Right lobe of liver (tissue), 6 donors: ENCODE measurements around the gene FYN. TPM values are rescaled to one million over a fixed set of nuclear protein-coding genes. Genes with fewer than 3 reads are reported as not detected.
A peak's percentile ranks its signal among the peaks of the same experiment; 100 is the strongest.

Experiments
- ATAC-seq, 4 donors: fragments of 200-7000 bp; cut with Tn5 transposase; one replicate each; pipeline ENCODE4 v1.9.1; 2020; ENCODE audit warnings: mild to moderate bottlenecking in 4 of 4, moderate library complexity in 4 of 4
- DNase-seq, 3 donors: peaks; one replicate each; pipeline ENCODE4 v3.0.0-alpha.2; 2020
- H3K27ac ChIP-seq, 3 donors: fragments of 200-600 bp; one replicate each; pipeline ENCODE4 v1.8.0; 2022
- H3K27me3 ChIP-seq, 2 donors: fragments of 200-600 bp; one replicate each; pipeline ENCODE4 v1.8.0; 2022
- H3K36me3 ChIP-seq, 4 donors: fragments of 200-600 bp; sonication (generic) in 1 of 4; one replicate each; pipeline versions ENCODE4 v1.5.1 to v1.8.0; 2017 to 2022; ENCODE audit warnings: control low read depth in 1 of 4
- H3K4me1 ChIP-seq, 4 donors: fragments of 200-600 bp; sonication (generic) in 1 of 4; one replicate each; pipeline versions ENCODE4 v1.5.1 to v1.8.0; 2017 to 2022; ENCODE audit warnings: control low read depth in 1 of 4
- H3K4me3 ChIP-seq, 3 donors: fragments of 200-600 bp; one replicate each; pipeline ENCODE4 v1.8.0; 2022
- H3K9me3 ChIP-seq, 4 donors: fragments of 200-600 bp; sonication (generic) in 1 of 4; one replicate each; pipeline versions ENCODE4 v1.5.1 to v1.8.0; 2017 to 2022; ENCODE audit warnings: control low read depth in 1 of 4
- POLR2A ChIP-seq: fragments of 450-650 bp; IDR thresholded peaks from one replicate; pipeline ENCODE4 v1.6.1; 2017; ENCODE audit warnings: antibody characterized with exemption, mild to moderate bottlenecking
- WGBS: methylation state at CpG from one replicate; pipeline ENCODE4 v1.1.6; 2018; ENCODE audit warnings: low coverage, low lambda C conversion rate; ENCODE audit not compliant: insufficient coverage; ENCODE audit errors: missing lambda C conversion rate; 5-methylcytosine and 5-hydroxymethylcytosine counted together
- intact Hi-C, 2 donors: fragments of 100-400 bp; cut with DNase I; formaldehyde crosslinking; loops; one replicate each; pipeline versions ENCODE4 v1.11.2 to v1.14.1; 2022
- total RNA-seq, 6 experiments: library from RNA; depleted of rRNA in 2 of 6; stranded (reverse); fragments of >200 nt in 2 of 6; fragmentation: NEBNext Ultra II Directional in 3 of 6; extraction: Animal tissue kit (Norgen Biotek cat#: 25700) in 3 of 6; gene quantifications; one replicate each; pipeline versions ENCODE4 v1.1.0 to v1.2.4, GENCODE V29; 2016 to 2023
- TF ChIP-seq, protein P1 (sequence below), 4 donors: fragments of 200-600 bp in 3 of 4; fragments of 450-650 bp in 1 of 4; IDR thresholded peaks; one replicate each; pipeline versions ENCODE4 v1.5.1 to v1.8.0; 2016 to 2022; ENCODE audit warnings: antibody characterized with exemption in 4 of 4, mild to moderate bottlenecking in 2 of 4
- donor health status: DM: no; HTN: yes; CAD: no.
- donor health status: DM: no; HTN: no; CAD: no.
- donor health status: DM: no; HTN: no; CAD: no.
- donor health status: DM: no; HTN: yes; CAD: no.
- donor health status: DM: no; HTN: yes; CAD: no.

The FYN gene
- total RNA-seq, 6 experiments from 2014 or later: 16.8 to 33.7 (median 23.5) TPM

DNA sequence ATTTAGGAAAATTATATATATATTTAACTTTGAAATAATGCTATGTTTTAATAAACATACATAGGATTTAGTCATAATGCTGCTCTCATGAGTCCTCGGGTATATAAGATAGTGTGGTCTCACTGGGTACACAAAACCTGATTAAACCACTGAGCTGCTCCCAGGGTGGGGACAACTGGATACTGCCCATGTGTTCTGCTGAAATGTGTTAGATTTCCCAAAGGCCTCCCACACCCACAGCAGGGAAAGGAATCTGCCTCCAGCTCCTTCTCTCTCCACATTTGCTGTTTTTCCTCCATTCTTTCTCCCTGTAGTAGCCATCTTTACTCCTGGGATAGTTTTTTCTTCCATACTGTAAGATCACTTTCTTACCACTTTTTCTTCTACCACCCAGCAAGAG is 198.4 kb downstream of the FYN start:
- H3K4me3 ChIP-seq: no peak overlapping the region
- no peaks in the 10 kb centered on the region for H3K27me3 ChIP-seq
- WGBS: 82% methylated on average over 1 of the region's 1 CpG
- no peaks in the 10 kb centered on the region for H3K9me3 ChIP-seq
- intact Hi-C loops: no loop called here
- H3K27ac ChIP-seq: no peak overlapping the region
- DNase-seq (no peak), ATAC-seq (no peak)
- H3K4me1 ChIP-seq: peaks cover 0 to 28% (median 12%) of the 10 kb centered on the region in 4 donors
- peaks cover 0 to 14% (median 0%) of the 10 kb centered on the region in 4 donors for H3K36me3 ChIP-seq
- TF ChIP-seq, protein P1, sequence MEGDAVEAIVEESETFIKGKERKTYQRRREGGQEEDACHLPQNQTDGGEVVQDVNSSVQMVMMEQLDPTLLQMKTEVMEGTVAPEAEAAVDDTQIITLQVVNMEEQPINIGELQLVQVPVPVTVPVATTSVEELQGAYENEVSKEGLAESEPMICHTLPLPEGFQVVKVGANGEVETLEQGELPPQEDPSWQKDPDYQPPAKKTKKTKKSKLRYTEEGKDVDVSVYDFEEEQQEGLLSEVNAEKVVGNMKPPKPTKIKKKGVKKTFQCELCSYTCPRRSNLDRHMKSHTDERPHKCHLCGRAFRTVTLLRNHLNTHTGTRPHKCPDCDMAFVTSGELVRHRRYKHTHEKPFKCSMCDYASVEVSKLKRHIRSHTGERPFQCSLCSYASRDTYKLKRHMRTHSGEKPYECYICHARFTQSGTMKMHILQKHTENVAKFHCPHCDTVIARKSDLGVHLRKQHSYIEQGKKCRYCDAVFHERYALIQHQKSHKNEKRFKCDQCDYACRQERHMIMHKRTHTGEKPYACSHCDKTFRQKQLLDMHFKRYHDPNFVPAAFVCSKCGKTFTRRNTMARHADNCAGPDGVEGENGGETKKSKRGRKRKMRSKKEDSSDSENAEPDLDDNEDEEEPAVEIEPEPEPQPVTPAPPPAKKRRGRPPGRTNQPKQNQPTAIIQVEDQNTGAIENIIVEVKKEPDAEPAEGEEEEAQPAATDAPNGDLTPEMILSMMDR (IDR thresholded peaks at IDR 0.05): no peak
- TF ChIP-seq POLR2A: no peak

DNA sequence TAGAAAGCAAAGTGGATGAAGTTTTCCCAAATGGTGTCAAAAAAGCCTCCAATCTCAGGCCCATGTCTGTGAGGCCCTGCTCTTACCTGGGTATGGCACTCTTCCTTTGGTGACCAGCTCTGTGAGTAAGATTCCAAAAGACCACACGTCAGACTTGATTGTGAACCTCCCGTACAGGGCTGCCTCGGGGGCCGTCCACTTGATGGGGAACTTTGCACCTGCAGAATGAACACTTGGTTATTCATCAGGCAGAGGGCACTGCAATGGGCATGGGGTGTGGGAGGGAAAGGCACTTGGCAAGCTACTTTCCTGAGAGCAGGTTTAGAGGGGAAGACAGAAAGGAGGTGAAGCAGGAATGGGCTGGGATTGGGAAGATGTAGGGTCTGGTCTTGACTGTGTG is 198.8 kb downstream of the FYN start:
- no peaks in the 10 kb centered on the region for H3K9me3 ChIP-seq
- H3K4me3 ChIP-seq: no peak overlapping the region
- 47% methylated on average over 4 of the region's 4 CpGs for WGBS
- no peak for TF ChIP-seq POLR2A
- TF ChIP-seq, protein P1 (IDR thresholded peaks at IDR 0.05): no peak
- intact Hi-C loops: no loop called here
- no peak overlapping the region for H3K27ac ChIP-seq
- peaks cover 0 to 14% (median 0%) of the 10 kb centered on the region in 4 donors for H3K36me3 ChIP-seq
- no peaks in the 10 kb centered on the region for H3K27me3 ChIP-seq
- no peak for DNase-seq
- peaks cover 0 to 23% (median 9%) of the 10 kb centered on the region in 4 donors for H3K4me1 ChIP-seq
- ATAC-seq: peak in 1 of 4 donors; percentile 22

DNA sequence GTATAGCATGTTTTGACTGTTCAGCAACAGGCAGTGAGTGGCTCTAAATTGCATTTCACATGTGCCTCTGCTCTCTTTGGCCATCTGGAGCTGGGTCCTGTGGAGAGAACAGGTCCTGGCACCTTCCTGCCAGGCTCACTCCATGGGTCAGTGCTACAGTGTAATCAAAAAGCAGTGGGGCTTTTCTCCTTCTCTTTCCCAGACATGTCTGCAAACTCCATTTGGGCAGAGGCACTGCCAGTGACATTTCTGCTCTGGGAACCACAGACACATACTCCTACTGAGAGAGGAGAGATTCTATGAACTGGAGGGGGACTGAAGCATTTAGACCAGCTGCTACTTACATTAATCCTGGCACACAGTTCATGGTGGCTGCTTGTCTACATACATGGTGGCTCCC is 199.3 kb downstream of the FYN start:
- Histone ChIP-seq H3K36me3 (peaks cover 0 to 14% (median 0%) of the 10 kb centered on the region in 4 donors), H3K27ac (no peak overlapping the region), H3K9me3 (no peaks in the 10 kb centered on the region)

DNA sequence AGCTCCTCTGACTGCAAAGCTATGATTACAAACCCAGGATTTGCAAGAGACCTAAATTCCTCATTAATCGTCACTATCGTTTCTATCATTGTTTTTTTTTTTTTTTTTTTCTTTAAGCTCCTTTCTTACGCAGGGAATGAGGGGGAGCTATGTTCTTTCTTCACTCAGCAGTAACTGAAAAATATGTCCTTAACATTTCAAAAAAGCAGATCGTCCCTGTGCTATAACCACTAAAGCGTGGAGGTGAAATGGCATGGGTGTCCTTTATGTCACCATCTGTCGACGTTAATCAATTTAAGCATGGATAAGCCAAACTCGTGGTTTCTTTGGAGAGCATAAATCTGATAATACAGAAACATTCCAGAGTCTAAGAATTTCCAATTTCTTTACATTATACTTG is 199.7 kb downstream of the FYN start:
- TF ChIP-seq, protein P1 (IDR thresholded peaks at IDR 0.05): no peak
- no peak for TF ChIP-seq POLR2A

More for the DNA sequence above, 199.3 kb downstream of the FYN start:
- no peak for DNase-seq
- ATAC-seq: no peak
- intact Hi-C loops: no loop called here
- Histone ChIP-seq H3K4me3 (no peak overlapping the region), H3K4me1 (peaks cover 0 to 19% (median 8%) of the 10 kb centered on the region in 4 donors), H3K27me3 (no peaks in the 10 kb centered on the region)
- no peak for TF ChIP-seq POLR2A
- TF ChIP-seq, protein P1 (IDR thresholded peaks at IDR 0.05): no peak

More for the DNA sequence above, 199.7 kb downstream of the FYN start:
- Histone ChIP-seq H3K36me3 (peaks cover 0 to 14% (median 0%) of the 10 kb centered on the region in 4 donors), H3K9me3 (no peaks in the 10 kb centered on the region), H3K27me3 (no peaks in the 10 kb centered on the region), H3K27ac (no peak overlapping the region), H3K4me1 (peaks cover 0 to 17% (median 7%) of the 10 kb centered on the region in 4 donors), H3K4me3 (no peak overlapping the region)
- intact Hi-C loops: no loop called here
- 90% methylated on average over 8 of the region's 8 CpGs for WGBS
- no peak for DNase-seq
- ATAC-seq: no peak
